ENCODE results near the gene KCNJ9. TPM values are rescaled to one million over a fixed set of nuclear protein-coding genes. Genes with fewer than 3 reads are reported as not detected.
A peak's percentile ranks its signal among the peaks of the same experiment; 100 is the strongest.

KCNJ9 gene
- total RNA-seq, 1 experiment from 2014 or later, result 0.09 TPM

DNA sequence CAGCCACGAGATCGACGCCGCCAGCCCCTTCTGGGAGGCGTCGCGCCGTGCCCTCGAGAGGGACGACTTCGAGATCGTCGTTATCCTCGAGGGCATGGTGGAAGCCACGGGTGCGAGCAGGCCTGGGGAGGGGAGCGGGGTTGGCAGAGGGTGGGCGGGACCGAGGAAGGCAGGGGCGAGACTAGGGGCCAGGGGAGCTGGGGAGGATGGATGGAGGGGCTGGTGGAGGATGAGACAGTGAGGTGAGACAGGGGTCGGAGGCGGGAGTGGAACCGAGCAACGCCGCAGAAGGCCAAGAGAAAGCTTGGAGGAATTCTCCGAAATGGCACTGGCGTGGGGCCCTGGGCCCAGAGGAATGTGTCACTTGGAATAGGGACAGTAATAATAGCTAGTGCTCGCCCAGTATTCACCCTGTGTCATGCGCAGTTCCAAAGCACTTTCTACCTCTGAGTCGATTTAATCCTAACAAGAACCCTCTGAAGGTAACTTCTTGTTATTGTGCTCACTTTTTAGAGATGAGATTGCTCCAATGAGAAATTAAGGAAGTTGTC lies 3.5 kb downstream of the KCNJ9 start (continued):
- TF ChIP-seq OVOL2 (CRISPR knock-in tag; IDR thresholded peaks at IDR 0.05; ENCODE audit: borderline replicate concordance) (no peak), FOXP1 (CRISPR knock-in tag; IDR thresholded peaks at IDR 0.05; ENCODE audit: borderline replicate concordance) (no peak), ZNF138 (CRISPR knock-in tag; conservative IDR thresholded peaks at IDR 0.05) (no peak), ZNF232 (CRISPR knock-in tag; IDR thresholded peaks at IDR 0.05) (no peak)
- TF ChIP-seq, protein P1, sequence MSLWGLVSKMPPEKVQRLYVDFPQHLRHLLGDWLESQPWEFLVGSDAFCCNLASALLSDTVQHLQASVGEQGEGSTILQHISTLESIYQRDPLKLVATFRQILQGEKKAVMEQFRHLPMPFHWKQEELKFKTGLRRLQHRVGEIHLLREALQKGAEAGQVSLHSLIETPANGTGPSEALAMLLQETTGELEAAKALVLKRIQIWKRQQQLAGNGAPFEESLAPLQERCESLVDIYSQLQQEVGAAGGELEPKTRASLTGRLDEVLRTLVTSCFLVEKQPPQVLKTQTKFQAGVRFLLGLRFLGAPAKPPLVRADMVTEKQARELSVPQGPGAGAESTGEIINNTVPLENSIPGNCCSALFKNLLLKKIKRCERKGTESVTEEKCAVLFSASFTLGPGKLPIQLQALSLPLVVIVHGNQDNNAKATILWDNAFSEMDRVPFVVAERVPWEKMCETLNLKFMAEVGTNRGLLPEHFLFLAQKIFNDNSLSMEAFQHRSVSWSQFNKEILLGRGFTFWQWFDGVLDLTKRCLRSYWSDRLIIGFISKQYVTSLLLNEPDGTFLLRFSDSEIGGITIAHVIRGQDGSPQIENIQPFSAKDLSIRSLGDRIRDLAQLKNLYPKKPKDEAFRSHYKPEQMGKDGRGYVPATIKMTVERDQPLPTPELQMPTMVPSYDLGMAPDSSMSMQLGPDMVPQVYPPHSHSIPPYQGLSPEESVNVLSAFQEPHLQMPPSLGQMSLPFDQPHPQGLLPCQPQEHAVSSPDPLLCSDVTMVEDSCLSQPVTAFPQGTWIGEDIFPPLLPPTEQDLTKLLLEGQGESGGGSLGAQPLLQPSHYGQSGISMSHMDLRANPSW (CRISPR knock-in tag; conservative IDR thresholded peaks at IDR 0.05; ENCODE audit: low read depth), result no peak
- TF ChIP-seq, protein P2, sequence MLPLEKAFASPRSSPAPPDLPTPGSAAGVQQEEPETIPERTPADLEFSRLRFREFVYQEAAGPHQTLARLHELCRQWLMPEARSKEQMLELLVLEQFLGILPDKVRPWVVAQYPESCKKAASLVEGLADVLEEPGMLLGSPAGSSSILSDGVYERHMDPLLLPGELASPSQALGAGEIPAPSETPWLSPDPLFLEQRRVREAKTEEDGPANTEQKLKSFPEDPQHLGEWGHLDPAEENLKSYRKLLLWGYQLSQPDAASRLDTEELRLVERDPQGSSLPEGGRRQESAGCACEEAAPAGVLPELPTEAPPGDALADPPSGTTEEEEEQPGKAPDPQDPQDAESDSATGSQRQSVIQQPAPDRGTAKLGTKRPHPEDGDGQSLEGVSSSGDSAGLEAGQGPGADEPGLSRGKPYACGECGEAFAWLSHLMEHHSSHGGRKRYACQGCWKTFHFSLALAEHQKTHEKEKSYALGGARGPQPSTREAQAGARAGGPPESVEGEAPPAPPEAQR (CRISPR knock-in tag; IDR thresholded peaks at IDR 0.05), result no peak

DNA sequence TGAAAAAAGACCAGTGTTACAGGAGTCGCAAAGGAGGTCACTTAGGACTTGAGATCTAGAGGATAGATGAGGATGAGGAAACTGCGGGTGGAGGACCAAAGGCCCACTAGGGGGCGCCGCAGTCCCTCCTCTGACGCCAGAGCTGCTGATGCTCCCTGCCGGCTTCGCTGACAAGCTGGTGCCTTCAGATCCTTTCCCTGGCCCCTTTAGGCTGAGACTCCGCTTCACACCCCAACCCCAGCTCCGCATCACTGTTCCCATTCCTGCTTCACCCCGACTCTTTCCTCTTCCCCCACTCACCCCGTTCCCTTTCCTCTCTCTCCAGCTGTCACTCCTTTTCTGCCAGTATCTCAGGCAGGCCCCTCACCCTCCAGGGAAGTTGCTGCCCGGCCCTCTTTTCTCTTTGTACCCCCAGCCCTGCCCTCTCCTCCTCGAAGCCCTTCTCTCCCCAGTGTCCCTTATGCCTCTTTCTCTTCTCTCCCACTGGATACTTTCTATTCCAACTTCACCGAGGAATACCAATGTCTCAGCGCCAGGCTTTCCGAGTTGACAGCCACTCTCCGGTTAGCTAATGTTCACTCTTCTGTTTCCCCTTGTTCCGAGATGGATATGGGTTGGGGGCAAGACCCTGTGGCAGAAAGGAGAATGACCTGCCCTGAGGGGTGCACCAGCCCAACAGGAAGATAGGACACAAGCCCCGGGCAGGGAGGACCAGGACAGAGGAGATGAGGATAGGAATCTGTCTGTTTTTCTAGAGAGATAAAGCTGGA lies 4.5 kb downstream of the KCNJ9 start:
- Mint-ChIP-seq H3K4me3 (no peak overlapping the region), H3K9me3 (no peaks in the 10 kb centered on the region), H3K36me3 (no peaks in the 10 kb centered on the region; the same call in 1 of the 2 replicates), H3K27me3 (ENCODE audit: low read depth) (peaks cover 51% of the 10 kb centered on the region), H3K27ac (no peak overlapping the region), H3K4me1 (peaks cover 19% of the 10 kb centered on the region)
- CTCF ChIA-PET, result interaction anchor here (0.6 to 29.5 kb wide), 48 partner anchors 8 to 909 kb away, joined by 3 to 978 read pairs (median 6); partner anchors contain the start of genes ATP1A2, CASQ1, DCAF8 and IGSF8
- POLR2A ChIA-PET, result interaction anchor here (0.6 to 1.2 kb wide), 4 partner anchors 9 to 79 kb away, joined by 3 to 5 read pairs (median 4); no protein-coding TSS in a partner anchor
- peak; percentile 74 for ATAC-seq
- peak; percentile 94 for DNase-seq (ENCODE audit: low spot score)
- TF ChIP-seq, protein P3, sequence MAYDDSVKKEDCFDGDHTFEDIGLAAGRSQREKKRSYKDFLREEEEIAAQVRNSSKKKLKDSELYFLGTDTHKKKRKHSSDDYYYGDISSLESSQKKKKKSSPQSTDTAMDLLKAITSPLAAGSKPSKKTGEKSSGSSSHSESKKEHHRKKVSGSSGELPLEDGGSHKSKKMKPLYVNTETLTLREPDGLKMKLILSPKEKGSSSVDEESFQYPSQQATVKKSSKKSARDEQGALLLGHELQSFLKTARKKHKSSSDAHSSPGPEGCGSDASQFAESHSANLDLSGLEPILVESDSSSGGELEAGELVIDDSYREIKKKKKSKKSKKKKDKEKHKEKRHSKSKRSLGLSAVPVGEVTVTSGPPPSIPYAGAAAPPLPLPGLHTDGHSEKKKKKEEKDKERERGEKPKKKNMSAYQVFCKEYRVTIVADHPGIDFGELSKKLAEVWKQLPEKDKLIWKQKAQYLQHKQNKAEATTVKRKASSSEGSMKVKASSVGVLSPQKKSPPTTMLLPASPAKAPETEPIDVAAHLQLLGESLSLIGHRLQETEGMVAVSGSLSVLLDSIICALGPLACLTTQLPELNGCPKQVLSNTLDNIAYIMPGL (CRISPR knock-in tag; IDR thresholded peaks at IDR 0.05), result 0 out of 2 replicates have a peak, but pooled peaks have one; percentile 54
- TF ChIP-seq ZNF416 (CRISPR knock-in tag; IDR thresholded peaks at IDR 0.05) (0 out of 2 replicates have a peak, but pooled peaks have one; percentile 37), IRF2 (CRISPR knock-in tag; IDR thresholded peaks at IDR 0.05; ENCODE audit: borderline replicate concordance, low read depth) (no peak), NR1H2 (CRISPR knock-in tag; IDR thresholded peaks at IDR 0.05) (no peak), FOXK1 (CRISPR knock-in tag; IDR thresholded peaks at IDR 0.05) (no peak), EMX1 (CRISPR knock-in tag; IDR thresholded peaks at IDR 0.05) (no peak), ZNF232 (CRISPR knock-in tag; IDR thresholded peaks at IDR 0.05) (0 out of 2 replicates have a peak, but pooled peaks have one; percentile 38), SP1 (CRISPR knock-in tag; conservative IDR thresholded peaks at IDR 0.05) (no peak), ZNF121 (CRISPR knock-in tag; IDR thresholded peaks at IDR 0.05) (no peak), SMAD3 (CRISPR knock-in tag; IDR thresholded peaks at IDR 0.05; ENCODE audit: borderline replicate concordance) (no peak), TEAD1 (CRISPR knock-in tag; IDR thresholded peaks at IDR 0.05) (0 out of 2 replicates have a peak, but pooled peaks have one; percentile 43), ZNF138 (CRISPR knock-in tag; conservative IDR thresholded peaks at IDR 0.05) (no peak)
- TF ChIP-seq, protein P4, sequence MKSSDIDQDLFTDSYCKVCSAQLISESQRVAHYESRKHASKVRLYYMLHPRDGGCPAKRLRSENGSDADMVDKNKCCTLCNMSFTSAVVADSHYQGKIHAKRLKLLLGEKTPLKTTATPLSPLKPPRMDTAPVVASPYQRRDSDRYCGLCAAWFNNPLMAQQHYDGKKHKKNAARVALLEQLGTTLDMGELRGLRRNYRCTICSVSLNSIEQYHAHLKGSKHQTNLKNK (CRISPR knock-in tag; IDR thresholded peaks at IDR 0.05), result no peak
- TF ChIP-seq, protein P5, sequence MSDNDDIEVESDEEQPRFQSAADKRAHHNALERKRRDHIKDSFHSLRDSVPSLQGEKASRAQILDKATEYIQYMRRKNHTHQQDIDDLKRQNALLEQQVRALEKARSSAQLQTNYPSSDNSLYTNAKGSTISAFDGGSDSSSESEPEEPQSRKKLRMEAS (CRISPR knock-in tag; IDR thresholded peaks at IDR 0.05), result peak; percentile 62
- TF ChIP-seq, protein P6, sequence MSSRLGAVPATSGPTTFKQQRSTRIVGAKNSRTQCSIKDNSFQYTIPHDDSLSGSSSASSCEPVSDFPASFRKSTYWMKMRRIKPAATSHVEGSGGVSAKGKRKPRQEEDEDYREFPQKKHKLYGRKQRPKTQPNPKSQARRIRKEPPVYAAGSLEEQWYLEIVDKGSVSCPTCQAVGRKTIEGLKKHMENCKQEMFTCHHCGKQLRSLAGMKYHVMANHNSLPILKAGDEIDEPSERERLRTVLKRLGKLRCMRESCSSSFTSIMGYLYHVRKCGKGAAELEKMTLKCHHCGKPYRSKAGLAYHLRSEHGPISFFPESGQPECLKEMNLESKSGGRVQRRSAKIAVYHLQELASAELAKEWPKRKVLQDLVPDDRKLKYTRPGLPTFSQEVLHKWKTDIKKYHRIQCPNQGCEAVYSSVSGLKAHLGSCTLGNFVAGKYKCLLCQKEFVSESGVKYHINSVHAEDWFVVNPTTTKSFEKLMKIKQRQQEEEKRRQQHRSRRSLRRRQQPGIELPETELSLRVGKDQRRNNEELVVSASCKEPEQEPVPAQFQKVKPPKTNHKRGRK (CRISPR knock-in tag; IDR thresholded peaks at IDR 0.05; ENCODE audit: borderline replicate concordance), result no peak
- TF ChIP-seq, protein P7, sequence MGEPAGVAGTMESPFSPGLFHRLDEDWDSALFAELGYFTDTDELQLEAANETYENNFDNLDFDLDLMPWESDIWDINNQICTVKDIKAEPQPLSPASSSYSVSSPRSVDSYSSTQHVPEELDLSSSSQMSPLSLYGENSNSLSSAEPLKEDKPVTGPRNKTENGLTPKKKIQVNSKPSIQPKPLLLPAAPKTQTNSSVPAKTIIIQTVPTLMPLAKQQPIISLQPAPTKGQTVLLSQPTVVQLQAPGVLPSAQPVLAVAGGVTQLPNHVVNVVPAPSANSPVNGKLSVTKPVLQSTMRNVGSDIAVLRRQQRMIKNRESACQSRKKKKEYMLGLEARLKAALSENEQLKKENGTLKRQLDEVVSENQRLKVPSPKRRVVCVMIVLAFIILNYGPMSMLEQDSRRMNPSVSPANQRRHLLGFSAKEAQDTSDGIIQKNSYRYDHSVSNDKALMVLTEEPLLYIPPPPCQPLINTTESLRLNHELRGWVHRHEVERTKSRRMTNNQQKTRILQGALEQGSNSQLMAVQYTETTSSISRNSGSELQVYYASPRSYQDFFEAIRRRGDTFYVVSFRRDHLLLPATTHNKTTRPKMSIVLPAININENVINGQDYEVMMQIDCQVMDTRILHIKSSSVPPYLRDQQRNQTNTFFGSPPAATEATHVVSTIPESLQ (CRISPR knock-in tag; IDR thresholded peaks at IDR 0.05), result no peak
- TF ChIP-seq, protein P8, sequence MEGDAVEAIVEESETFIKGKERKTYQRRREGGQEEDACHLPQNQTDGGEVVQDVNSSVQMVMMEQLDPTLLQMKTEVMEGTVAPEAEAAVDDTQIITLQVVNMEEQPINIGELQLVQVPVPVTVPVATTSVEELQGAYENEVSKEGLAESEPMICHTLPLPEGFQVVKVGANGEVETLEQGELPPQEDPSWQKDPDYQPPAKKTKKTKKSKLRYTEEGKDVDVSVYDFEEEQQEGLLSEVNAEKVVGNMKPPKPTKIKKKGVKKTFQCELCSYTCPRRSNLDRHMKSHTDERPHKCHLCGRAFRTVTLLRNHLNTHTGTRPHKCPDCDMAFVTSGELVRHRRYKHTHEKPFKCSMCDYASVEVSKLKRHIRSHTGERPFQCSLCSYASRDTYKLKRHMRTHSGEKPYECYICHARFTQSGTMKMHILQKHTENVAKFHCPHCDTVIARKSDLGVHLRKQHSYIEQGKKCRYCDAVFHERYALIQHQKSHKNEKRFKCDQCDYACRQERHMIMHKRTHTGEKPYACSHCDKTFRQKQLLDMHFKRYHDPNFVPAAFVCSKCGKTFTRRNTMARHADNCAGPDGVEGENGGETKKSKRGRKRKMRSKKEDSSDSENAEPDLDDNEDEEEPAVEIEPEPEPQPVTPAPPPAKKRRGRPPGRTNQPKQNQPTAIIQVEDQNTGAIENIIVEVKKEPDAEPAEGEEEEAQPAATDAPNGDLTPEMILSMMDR (IDR thresholded peaks at IDR 0.05), result peak; percentile 92
